ENCODE results near the gene PPEF1.
"Not testable (repeated sequence)": the region's sequence is repeated elsewhere in the genome, so short reads cannot be mapped to it uniquely, and the experiment has no call there.

The PPEF1 gene

GRCh38 chrX:18721683-18722499, 14.4 kb downstream of the PPEF1 start:
- no peak overlapping the region for H3K4me3 ChIP-seq (ENCODE audit: control insufficient read depth, low read depth, low read length)
- TF ChIP-seq CTCF (IDR thresholded peaks at IDR 0.05; ENCODE audit: control insufficient read depth, insufficient read depth, low read depth, low read length, missing control alignments), result no peak
- no peak for DNase-seq (ENCODE audit: low read depth)

DNA sequence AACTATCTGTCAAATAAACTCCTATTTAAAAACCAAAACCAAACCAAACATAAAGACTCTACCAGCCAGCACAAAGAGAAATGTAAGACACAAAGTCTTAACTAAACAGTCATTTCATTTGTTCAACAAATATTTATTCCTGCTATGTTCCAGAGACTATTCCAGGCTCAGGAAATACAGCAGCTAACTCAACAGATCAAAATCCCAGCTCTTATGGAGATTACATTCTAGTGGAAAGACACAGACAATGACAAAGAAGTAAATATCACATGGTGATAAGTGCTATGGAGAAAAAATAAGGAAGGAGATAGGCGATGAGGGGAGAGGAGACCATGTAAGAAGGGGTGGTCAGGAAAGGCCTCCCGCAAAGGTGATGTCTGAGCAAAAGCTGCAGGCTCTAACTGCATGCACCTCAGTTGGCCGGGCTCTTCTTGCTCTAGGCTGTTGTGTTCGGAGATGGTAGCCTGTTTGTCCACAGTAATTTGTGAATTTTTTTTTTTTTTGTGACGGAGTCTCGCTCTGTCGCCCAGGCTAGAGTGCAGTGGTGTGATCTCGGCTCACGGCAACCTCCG, 15.1 kb downstream of the PPEF1 start:
- no peak for DNase-seq (ENCODE audit: low read depth)
- no peak for TF ChIP-seq CTCF (IDR thresholded peaks at IDR 0.05; ENCODE audit: control insufficient read depth, insufficient read depth, low read depth, low read length, missing control alignments)
- no peak overlapping the region for H3K4me3 ChIP-seq (ENCODE audit: control insufficient read depth, low read depth, low read length)

- no peak for TF ChIP-seq CTCF (IDR thresholded peaks at IDR 0.05; ENCODE audit: control insufficient read depth, insufficient read depth, low read depth, low read length, missing control alignments)
- no peak overlapping the region for H3K4me3 ChIP-seq (ENCODE audit: control insufficient read depth, low read depth, low read length)
- DNase-seq (ENCODE audit: low read depth), result no peak
Measured at GRCh38 chrX:18725310-18725943, 18.0 kb downstream of the PPEF1 start.

DNA sequence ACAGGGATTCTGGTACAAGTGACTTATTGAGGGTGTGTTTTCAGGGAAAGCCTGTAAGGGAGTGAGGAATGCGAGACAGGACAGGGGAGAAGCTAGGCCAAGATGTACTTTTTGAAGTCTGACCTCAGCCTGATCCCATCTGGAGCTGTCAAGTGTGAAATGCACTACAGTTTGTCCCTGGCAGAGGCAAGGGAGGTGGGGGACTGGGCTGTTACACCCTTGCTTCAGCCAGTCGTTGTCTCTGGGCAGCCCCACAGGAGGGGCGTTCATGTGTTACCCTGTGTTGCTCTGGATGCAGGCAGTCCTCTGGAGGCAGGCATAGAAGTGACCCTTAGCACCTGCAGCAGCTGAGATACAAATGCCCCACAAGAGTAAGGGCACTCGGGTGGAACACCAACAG, 25.8 kb downstream of the PPEF1 start:
- H3K4me3 ChIP-seq (ENCODE audit: control insufficient read depth, low read depth, low read length), result no peak overlapping the region
- DNase-seq (ENCODE audit: low read depth), result no peak
- TF ChIP-seq CTCF (IDR thresholded peaks at IDR 0.05; ENCODE audit: control insufficient read depth, insufficient read depth, low read depth, low read length, missing control alignments), result no peak

GRCh38 chrX:18739609-18740008, 32.2 kb downstream of the PPEF1 start:
- not testable (repeated sequence) for DNase-seq (ENCODE audit: low read depth); H3K4me3 ChIP-seq (ENCODE audit: control insufficient read depth, low read depth, low read length)

DNA sequence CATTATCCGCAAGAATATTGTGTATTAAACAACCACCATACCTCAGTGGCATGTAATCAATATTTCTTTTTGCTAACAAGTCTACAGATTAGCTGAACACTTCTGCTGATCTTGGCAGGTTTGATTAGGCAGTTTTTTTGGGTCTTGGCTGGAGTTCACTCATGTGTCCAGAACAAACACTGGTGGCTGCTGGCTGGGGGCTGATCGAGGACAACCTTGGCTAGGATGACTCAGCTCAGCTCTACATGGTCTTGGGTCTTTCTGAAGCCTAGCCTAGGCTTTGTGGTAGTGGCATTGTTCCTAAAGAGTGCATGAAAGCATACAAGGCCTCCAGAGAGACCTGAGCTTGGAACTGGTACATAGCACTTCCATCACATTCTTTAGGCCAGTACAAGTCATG, 41.1 kb downstream of the PPEF1 start:
- no peak overlapping the region for H3K4me3 ChIP-seq (ENCODE audit: control insufficient read depth, low read depth, low read length)
- DNase-seq (ENCODE audit: low read depth), result no peak
- TF ChIP-seq CTCF (IDR thresholded peaks at IDR 0.05; ENCODE audit: control insufficient read depth, insufficient read depth, low read depth, low read length, missing control alignments), result no peak

DNA sequence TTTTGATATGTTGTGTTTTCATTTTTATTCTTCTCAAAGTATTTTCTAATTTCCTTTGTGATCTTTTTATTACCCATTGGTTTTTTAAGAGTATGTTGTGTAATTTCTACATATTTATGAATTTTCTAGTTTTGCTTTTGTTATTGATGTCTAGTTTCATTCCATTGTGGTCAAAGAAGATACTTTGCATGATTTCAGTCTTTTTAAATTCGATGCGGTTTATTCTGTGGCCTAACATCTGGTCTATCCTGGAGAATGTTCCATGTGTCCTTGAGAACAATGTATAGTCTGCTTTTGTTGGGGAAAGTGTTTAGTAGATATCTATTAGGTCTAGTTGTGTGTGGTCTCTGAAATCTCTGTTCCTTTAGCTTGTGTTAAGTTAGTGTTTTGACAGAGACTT, 46.2 kb downstream of the PPEF1 start:
- H3K4me3 ChIP-seq (ENCODE audit: control insufficient read depth, low read depth, low read length), result no peak overlapping the region
- TF ChIP-seq CTCF (IDR thresholded peaks at IDR 0.05; ENCODE audit: control insufficient read depth, insufficient read depth, low read depth, low read length, missing control alignments), result no peak
- no peak for DNase-seq (ENCODE audit: low read depth)
